ENCODE results near the gene MAPK9. TPM values are rescaled to one million over a fixed set of nuclear protein-coding genes. Genes with fewer than 3 reads are reported as not detected.

Gene MAPK9
- total RNA-seq, 2 experiments from 2014 or later = 21.2 to 21.7 TPM

DNA sequence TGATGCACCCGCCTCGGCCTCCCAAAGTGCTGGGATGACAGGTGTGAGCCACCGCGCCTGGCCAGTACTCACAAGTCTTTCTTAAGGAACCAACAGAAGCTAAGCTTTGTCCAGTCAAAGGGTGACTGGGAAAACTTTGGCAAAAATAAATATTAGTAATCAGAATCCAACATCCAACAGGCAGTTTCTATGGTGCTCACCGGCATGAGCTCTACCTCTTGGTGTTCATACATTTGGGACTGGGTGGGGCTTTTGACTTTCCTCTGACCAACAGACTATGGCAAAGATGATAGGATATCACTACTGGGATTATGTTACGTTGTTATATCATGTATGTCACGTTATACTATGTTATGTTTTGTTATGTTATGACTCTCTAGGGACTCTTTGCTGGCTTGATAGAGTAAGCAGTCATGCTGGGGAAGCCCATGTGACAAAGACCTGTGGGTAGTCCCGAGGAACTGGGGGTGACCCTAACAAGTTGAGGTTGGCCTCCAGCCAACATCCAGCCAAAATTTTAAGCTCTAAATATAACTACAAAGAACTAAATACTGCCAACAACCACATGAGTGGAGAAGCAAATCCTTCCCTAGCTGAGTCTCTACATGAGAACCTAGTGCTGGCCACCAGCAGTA, 88.8 kb downstream of the MAPK9 start:
- no peak overlapping the region for H3K4me3 Mint-ChIP-seq
- intact Hi-C loops (cut with DNase I, micrococcal nuclease) = loop anchor here (10.0 kb wide), 1 partner anchor 122 kb away; no protein-coding TSS in a partner anchor
- no peak for DNase-seq
- Histone ChIP-seq H3K36me3 (ENCODE audit: insufficient read depth, low read length) (no peaks in the 10 kb centered on the region), H3K27ac (ENCODE audit: low read depth in 1 of 2, low read length in 2 of 2) (no peak overlapping the region), H3K9me3 (ENCODE audit: control insufficient read depth in 1 of 2, insufficient read depth in 1 of 2, low read length in 2 of 2) (peaks cover 0 to 12% of the 10 kb centered on the region in 2 experiments), H3K4me3 (ENCODE audit: low read length) (no peak overlapping the region), H3K27me3 (ENCODE audit: control insufficient read depth in 1 of 2, insufficient read depth in 2 of 2, low read length in 2 of 2) (peaks cover 11 to 16% of the 10 kb centered on the region in 2 experiments), H3K4me1 (ENCODE audit: insufficient read depth, low read length) (peaks cover under 1% of the 10 kb centered on the region)
- H3K9me3 Mint-ChIP-seq = no peaks in the 10 kb centered on the region
- TF ChIP-seq, protein P1, sequence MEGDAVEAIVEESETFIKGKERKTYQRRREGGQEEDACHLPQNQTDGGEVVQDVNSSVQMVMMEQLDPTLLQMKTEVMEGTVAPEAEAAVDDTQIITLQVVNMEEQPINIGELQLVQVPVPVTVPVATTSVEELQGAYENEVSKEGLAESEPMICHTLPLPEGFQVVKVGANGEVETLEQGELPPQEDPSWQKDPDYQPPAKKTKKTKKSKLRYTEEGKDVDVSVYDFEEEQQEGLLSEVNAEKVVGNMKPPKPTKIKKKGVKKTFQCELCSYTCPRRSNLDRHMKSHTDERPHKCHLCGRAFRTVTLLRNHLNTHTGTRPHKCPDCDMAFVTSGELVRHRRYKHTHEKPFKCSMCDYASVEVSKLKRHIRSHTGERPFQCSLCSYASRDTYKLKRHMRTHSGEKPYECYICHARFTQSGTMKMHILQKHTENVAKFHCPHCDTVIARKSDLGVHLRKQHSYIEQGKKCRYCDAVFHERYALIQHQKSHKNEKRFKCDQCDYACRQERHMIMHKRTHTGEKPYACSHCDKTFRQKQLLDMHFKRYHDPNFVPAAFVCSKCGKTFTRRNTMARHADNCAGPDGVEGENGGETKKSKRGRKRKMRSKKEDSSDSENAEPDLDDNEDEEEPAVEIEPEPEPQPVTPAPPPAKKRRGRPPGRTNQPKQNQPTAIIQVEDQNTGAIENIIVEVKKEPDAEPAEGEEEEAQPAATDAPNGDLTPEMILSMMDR (IDR thresholded peaks at IDR 0.05) = no peak
- ChIA-PET POLR2A (no interaction called here), CTCF (interaction anchor here (1.2 kb wide), 1 partner anchor 90 kb away, joined by 3 read pairs; no protein-coding TSS in a partner anchor)
- peaks cover 64% of the 10 kb centered on the region for H3K27me3 Mint-ChIP-seq
- H3K4me1 Mint-ChIP-seq (ENCODE audit: low read depth) = peaks cover 7% of the 10 kb centered on the region
- no peak overlapping the region for H3K27ac Mint-ChIP-seq
- no peak for ATAC-seq (ENCODE audit: poor library complexity)
- no peaks in the 10 kb centered on the region for H3K36me3 Mint-ChIP-seq (ENCODE audit: low read depth)

DNA sequence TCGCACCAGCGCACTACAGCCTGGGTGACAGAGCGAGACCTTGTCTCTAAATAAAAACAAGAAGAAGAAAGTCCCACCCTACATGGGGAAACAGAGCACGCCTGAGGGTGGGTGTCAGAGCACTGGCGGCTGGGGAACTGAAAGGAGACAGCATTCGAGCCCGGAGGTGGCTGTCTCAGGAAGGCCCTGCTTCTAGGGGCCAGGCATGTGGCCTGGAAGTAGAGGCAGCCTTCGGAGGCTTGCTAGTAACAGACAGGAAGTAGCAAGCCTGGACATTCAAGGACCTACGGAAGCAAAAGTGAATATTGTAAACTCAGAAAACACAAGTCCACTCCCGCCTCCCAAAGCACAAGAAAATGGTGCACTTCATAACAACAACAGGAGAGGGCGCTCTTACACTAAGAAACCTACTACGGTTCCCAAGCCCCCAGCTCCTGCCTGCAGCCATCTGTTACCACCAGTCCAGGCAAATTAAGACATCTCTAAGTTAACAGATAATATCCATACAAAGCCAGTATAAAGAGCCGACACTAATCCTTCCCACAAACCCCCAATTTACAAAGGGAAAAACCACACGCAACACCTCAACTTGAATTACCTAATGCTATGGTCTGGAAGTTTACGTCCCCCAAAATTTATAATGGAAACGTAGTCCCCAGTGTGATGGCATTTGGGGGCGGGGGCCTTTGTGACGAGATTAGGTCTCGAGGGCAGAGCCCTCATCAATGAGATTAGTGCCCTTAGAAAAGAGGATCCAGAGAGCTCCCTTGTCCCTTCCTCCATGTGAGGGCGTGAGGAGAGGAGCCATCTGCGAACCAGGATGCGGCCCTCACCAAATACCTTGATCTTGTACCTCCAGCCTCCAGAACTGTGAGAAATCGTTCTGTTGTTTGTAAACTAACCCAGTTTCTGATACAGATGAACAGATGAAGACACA, 90.6 kb downstream of the MAPK9 start:
- DNase-seq (peak in 2 of 14 experiments; percentile 29 to 37), ATAC-seq (ENCODE audit: poor library complexity) (no peak)
- POLR2A ChIA-PET = no interaction called here
- Histone ChIP-seq H3K27me3 (ENCODE audit: control insufficient read depth in 1 of 2, insufficient read depth in 2 of 2, low read length in 2 of 2) (peaks cover 0 to 4% of the 10 kb centered on the region in 2 experiments), H3K9me3 (ENCODE audit: control insufficient read depth in 1 of 2, insufficient read depth in 1 of 2, low read length in 2 of 2) (peaks cover 0 to 9% of the 10 kb centered on the region in 2 experiments), H3K36me3 (ENCODE audit: insufficient read depth, low read length) (no peaks in the 10 kb centered on the region), H3K4me1 (ENCODE audit: insufficient read depth, low read length) (no peaks in the 10 kb centered on the region), H3K4me3 (ENCODE audit: low read length) (no peak overlapping the region), H3K27ac (ENCODE audit: low read depth in 1 of 2, low read length in 2 of 2) (no peak overlapping the region)
- TF ChIP-seq, protein P1 (IDR thresholded peaks at IDR 0.05) = no peak
- CTCF ChIA-PET = interaction anchor here (0.7 to 1.6 kb wide), 2 partner anchors 21 to 114 kb away, joined by 3 to 5 read pairs; no protein-coding TSS in a partner anchor
- no peaks in the 10 kb centered on the region for H3K36me3 Mint-ChIP-seq (ENCODE audit: low read depth)
- intact Hi-C loops (cut with DNase I, micrococcal nuclease) = loop anchor here (10.0 kb wide), 1 partner anchor 123 kb away; no protein-coding TSS in a partner anchor
- no peak overlapping the region for H3K27ac Mint-ChIP-seq
- no peaks in the 10 kb centered on the region for H3K4me1 Mint-ChIP-seq (ENCODE audit: low read depth)
- H3K9me3 Mint-ChIP-seq = no peaks in the 10 kb centered on the region
- no peak overlapping the region for H3K4me3 Mint-ChIP-seq
- H3K27me3 Mint-ChIP-seq = peaks cover 58% of the 10 kb centered on the region

- H3K27ac ChIP-seq (ENCODE audit: low read depth in 1 of 2, low read length in 2 of 2) = no peak overlapping the region
- Mint-ChIP-seq H3K27me3 (peaks cover 51% of the 10 kb centered on the region), H3K36me3 (ENCODE audit: low read depth) (no peaks in the 10 kb centered on the region), H3K4me1 (ENCODE audit: low read depth) (no peaks in the 10 kb centered on the region), H3K9me3 (no peaks in the 10 kb centered on the region), H3K4me3 (no peak overlapping the region), H3K27ac (no peak overlapping the region)
- peaks cover 0 to 16% of the 10 kb centered on the region in 2 experiments for H3K9me3 ChIP-seq (ENCODE audit: control insufficient read depth in 1 of 2, insufficient read depth in 1 of 2, low read length in 2 of 2)
- peaks cover 0 to 4% of the 10 kb centered on the region in 2 experiments for H3K27me3 ChIP-seq (ENCODE audit: control insufficient read depth in 1 of 2, insufficient read depth in 2 of 2, low read length in 2 of 2)
- intact Hi-C loops (cut with DNase I, micrococcal nuclease) = no loop called here
- H3K4me1 ChIP-seq (ENCODE audit: insufficient read depth, low read length) = no peaks in the 10 kb centered on the region
- TF ChIP-seq, protein P1 (IDR thresholded peaks at IDR 0.05) = no peak
- DNase-seq = no peak
- CTCF ChIA-PET = no interaction called here
- POLR2A ChIA-PET = no interaction called here
- no peaks in the 10 kb centered on the region for H3K36me3 ChIP-seq (ENCODE audit: insufficient read depth, low read length)
- no peak overlapping the region for H3K4me3 ChIP-seq (ENCODE audit: low read length)
- no peak for ATAC-seq (ENCODE audit: poor library complexity)
Observed at GRCh38 chr5:180199390-180199789, 92.5 kb downstream of the MAPK9 start.

Data from CD4-positive, alpha-beta T cell (primary cell).